HG02870 (cell line): ENCODE results near the gene PSD2.

Source experiments
- ATAC-seq: cut with Tn5 transposase; IDR thresholded peaks from one replicate; pipeline ENCODE4 v1.9.1; 2021; ENCODE audit warnings: mild to moderate bottlenecking, moderate library complexity; ENCODE audit not compliant: unreplicated experiment

PSD2 gene

GRCh38 chr5:139810341-139811273, 15.0 kb downstream of the PSD2 start:
- ATAC-seq = no peak

GRCh38 chr5:139811274-139811607, 15.6 kb downstream of the PSD2 start:
- ATAC-seq = no peak

- no peak for ATAC-seq
These were observed 16.7 kb downstream of the PSD2 start for GRCh38 chr5:139812323-139812722.

DNA sequence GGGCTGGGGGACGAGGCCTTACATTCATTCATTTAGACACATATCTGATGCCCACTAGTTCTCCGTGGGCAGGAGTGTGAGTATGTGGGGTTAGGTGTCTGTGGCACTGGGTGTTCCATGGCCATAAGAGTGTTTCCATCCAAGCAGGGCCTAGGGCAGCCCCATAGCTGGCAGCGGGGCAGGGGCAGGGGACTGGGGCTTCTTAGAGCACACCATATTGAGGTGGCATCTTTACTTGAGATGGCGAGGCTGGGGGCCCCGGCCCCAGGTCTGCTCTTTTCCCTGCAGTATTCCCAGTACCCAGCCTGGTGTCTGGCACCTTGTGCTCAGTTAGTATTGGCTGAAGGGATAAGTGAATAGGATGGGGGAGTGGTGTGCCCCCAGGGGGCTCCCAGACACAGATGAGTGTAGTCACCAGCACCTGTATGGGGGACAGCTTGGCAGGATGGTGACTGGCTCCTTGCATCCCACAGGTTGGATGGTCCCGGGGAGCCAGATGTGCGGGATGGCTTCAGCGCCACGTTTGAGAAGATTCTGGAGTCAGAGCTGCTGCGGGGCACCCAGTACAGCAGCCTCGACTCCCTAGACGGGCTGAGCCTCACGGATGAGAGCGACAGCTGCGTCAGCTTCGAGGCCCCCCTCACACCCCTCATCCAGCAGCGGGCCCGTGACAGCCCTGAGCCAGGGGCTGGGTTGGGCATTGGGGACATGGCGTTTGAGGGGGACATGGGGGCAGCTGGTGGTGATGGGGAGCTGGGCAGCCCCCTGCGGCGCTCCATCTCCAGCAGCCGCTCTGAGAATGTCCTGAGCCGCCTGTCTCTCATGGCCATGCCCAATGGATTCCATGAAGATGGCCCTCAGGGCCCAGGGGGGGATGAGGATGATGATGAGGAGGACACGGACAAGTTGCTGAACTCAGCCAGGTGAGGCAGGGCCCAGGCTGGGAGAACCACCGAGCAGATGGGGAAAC, 17.5 kb downstream of the PSD2 start:
- ATAC-seq = no peak

DNA sequence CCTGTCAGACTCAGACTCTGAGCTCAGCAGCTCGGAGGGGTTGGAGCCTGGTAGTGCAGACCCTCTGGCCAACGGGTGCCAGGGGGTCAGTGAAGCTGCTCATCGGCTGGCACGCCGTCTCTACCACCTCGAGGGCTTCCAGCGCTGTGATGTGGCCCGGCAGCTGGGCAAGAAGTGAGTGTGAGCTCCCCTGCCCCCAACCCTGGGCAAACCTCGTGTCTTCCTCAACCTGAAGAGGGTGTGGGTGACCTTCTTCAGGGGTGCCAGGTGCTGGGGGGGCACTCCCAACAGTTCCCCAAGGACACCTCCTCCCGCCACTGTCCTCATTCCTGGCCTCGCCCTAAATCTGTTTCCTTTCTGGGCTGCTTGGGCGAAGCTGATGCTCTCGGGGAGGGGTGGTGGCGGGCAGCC, 18.6 kb downstream of the PSD2 start:
- no peak for ATAC-seq

DNA sequence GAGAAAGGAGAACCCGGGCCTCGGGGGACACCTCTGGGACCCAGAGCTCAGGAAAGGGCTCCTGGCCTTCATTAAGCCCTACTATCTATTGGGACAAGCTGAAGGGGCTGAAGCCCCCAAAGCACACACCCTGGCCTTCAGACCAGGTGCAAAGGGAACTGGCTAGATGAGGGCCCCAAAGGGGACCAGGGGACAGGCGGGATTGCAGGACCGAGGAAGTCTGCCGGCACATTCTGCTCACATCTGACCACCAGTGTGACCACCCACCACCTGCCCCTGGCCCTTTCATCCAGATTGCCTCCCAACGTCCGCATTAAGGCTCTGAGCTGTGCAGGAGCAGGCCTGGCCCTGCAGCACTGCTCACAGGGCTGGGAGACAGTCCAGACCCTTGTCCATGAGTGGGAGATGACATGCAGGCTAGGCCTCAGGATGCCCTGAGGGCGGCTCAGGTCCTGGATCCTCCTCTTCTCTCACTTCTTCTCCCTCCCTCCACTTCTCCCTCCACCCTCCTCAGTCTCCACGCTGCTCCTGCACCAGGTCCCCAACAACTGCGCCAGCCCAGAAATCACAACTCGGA, 19.2 kb downstream of the PSD2 start:
- ATAC-seq = no peak

GRCh38 chr5:139816566-139816965, 21.0 kb downstream of the PSD2 start:
- ATAC-seq = no peak

DNA sequence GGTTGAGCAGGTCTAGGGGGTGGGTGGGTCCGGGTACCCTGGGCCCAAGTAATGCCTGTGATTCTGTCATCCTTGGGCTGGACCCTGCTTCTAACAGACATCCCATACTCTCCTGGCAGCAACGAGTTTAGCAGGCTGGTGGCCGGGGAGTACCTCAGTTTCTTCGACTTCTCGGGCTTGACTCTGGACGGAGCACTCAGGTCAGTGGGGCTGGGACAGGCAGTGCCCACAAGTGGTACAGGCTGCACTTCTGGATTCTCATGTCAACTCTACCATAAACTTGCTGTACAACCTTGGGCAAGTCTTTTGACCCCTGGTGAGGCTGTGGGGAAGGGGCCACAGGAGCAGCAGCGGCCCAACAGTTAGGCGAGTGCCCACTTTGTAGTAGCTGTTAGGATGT, 21.8 kb downstream of the PSD2 start:
- ATAC-seq = no peak

DNA sequence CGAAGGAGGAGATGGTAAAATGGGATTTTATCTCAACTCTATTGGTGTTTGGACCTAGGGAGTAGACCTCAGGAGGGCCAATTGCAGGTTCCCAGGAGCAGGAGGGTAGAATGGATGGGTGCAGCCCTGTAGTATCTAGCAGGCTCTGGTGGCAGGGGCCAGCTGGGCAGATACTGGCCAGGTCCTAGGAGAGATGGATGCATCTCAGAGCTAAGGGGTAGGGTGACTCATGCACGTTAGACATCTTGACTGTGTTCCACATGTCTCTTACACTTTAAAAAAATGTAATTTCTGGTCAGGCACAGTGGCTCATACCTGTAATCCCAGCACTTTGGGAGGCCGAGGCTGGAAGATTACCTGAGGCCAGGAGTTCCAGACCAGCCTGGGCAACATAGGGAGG, 22.4 kb downstream of the PSD2 start:
- no peak for ATAC-seq

- ATAC-seq = no peak
These were observed 24.5 kb downstream of the PSD2 start for GRCh38 chr5:139820130-139820529.

GRCh38 chr5:139820606-139821005, 25.0 kb downstream of the PSD2 start:
- no peak for ATAC-seq

- ATAC-seq = no peak
These were observed 26.4 kb downstream of the PSD2 start for GRCh38 chr5:139821806-139822552.

- no peak for ATAC-seq
These were observed 27.2 kb downstream of the PSD2 start for GRCh38 chr5:139822553-139823425.

- no peak for ATAC-seq
These were observed 28.2 kb downstream of the PSD2 start for GRCh38 chr5:139823757-139824355.

- no peak for ATAC-seq
These were observed 30.1 kb downstream of the PSD2 start for GRCh38 chr5:139825690-139826089.

GRCh38 chr5:139828207-139828895, 32.7 kb downstream of the PSD2 start:
- no peak for ATAC-seq

GRCh38 chr5:139829471-139829870, 33.9 kb downstream of the PSD2 start:
- no peak for ATAC-seq

- no peak for ATAC-seq
These were observed 36.0 kb downstream of the PSD2 start for GRCh38 chr5:139831624-139832023.

DNA sequence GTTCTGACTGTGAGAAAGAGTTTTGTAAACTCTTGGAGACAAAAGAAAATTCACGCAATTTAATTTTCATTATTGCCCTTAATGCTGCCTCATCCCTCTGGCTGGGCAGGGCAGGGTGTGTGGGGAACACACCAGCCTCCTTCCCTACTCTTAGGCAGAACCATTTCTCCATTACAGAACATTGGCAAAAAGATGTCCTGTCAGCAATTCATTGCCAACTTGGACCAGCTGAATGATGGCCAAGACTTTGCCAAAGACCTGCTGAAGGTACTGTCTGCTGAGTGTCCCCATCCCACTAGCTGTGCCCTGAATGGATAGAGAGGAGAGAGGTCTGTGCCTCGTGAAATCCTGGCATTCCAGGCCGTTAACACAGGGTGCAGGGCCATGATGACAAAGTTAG, 37.9 kb downstream of the PSD2 start:
- ATAC-seq = no peak
